ENCODE results near the gene PHF19. TPM values are rescaled to one million over a fixed set of nuclear protein-coding genes. Genes with fewer than 3 reads are reported as not detected.

PHF19 gene
- total and polyA plus RNA-seq, 9 donors, result 16.8 to 56.0 (median 40.2) TPM

DNA sequence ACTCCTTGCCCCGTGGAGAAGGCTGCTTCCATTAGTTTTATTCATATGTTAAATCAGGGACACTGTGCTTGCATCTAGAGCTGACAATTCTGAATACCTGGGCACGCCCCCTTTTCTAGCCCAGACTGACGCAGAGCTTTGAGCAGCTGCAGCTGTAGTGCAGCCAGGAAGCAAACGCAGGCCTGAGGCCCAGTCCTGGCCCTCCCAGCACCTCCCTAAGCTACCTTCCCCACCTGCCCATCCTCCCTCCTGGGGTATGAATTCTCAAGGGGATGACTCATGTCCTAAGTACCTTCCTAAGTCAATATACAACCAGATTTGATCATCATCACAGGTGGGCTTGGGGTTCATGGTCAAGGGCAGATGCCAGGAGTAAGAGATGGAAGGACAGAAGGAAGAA lies 3.5 kb downstream of the PHF19 start:
- Histone ChIP-seq H3K27me3 (no peaks in the 10 kb centered on the region), H3K9me3 (no peaks in the 10 kb centered on the region), H3K36me3 (no peaks in the 10 kb centered on the region), H3K4me3 (no peak overlapping the region), H3K27ac (no peak overlapping the region), H3K4me1 (ENCODE audit: insufficient read depth) (peaks cover 4% of the 10 kb centered on the region)
- 74 to 80% (median 75%) methylated on average over 4 of the region's 4 CpGs for WGBS, 3 donors
- intact Hi-C loops (cut with DNase I), result loop anchor here in 2 of 4 donors (10.0 kb wide), 2 partner anchors 61 to 191 kb away; no protein-coding TSS in a partner anchor
- no peak for DNase-seq
- TF ChIP-seq, protein P1, sequence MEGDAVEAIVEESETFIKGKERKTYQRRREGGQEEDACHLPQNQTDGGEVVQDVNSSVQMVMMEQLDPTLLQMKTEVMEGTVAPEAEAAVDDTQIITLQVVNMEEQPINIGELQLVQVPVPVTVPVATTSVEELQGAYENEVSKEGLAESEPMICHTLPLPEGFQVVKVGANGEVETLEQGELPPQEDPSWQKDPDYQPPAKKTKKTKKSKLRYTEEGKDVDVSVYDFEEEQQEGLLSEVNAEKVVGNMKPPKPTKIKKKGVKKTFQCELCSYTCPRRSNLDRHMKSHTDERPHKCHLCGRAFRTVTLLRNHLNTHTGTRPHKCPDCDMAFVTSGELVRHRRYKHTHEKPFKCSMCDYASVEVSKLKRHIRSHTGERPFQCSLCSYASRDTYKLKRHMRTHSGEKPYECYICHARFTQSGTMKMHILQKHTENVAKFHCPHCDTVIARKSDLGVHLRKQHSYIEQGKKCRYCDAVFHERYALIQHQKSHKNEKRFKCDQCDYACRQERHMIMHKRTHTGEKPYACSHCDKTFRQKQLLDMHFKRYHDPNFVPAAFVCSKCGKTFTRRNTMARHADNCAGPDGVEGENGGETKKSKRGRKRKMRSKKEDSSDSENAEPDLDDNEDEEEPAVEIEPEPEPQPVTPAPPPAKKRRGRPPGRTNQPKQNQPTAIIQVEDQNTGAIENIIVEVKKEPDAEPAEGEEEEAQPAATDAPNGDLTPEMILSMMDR (IDR thresholded peaks at IDR 0.05), result no peak
- TF ChIP-seq POLR2A (IDR thresholded peaks at IDR 0.05) (no peak), EP300 (IDR thresholded peaks at IDR 0.05) (no peak)

DNA sequence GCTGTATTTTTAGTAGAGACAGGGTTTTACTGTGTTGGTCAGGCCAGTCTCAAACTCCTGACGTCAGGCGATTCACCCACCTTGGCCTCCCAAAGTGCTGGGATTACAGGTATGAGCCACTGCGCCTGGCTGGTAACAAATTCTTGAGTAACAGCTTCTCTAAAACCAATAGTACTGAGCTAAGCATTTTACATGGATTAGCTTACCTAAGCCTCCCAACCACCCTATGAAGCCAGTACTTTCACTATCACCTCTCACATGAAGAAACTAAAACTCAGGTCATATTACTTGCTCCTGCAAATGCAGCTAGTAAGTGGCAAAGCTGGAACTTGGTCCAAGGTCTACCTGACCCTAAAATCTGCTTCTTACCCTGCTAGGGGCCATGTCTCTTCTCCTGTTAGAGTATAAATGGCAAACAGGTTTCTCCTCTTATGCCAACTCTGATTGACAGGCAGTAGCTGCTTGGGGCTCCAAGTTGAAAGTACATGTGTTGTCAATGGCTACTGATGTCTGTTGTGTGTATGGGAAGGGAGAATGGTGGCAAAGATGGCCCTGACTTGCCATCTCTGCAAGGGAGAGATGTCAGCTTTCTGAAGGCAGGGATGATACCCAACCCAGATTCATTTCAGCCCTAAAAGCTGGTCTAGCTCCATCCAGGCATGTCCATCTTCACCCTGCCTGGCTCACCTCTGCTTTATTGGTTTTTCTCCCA lies 4.0 kb downstream of the PHF19 start:
- Histone ChIP-seq H3K36me3 (no peaks in the 10 kb centered on the region), H3K4me1 (ENCODE audit: insufficient read depth) (peaks cover 6% of the 10 kb centered on the region), H3K9me3 (no peaks in the 10 kb centered on the region), H3K4me3 (no peak overlapping the region), H3K27me3 (no peaks in the 10 kb centered on the region), H3K27ac (no peak overlapping the region)
- 94 to 98% (median 94%) methylated on average over 3 of the region's 3 CpGs for WGBS, 3 donors
- intact Hi-C loops (cut with DNase I), result loop anchor here in 2 of 4 donors (10.0 kb wide), 2 partner anchors 62 to 192 kb away; no protein-coding TSS in a partner anchor
- DNase-seq, result no peak
- TF ChIP-seq POLR2A (IDR thresholded peaks at IDR 0.05) (no peak), EP300 (IDR thresholded peaks at IDR 0.05) (no peak)
- TF ChIP-seq, protein P1 (IDR thresholded peaks at IDR 0.05), result no peak

DNA sequence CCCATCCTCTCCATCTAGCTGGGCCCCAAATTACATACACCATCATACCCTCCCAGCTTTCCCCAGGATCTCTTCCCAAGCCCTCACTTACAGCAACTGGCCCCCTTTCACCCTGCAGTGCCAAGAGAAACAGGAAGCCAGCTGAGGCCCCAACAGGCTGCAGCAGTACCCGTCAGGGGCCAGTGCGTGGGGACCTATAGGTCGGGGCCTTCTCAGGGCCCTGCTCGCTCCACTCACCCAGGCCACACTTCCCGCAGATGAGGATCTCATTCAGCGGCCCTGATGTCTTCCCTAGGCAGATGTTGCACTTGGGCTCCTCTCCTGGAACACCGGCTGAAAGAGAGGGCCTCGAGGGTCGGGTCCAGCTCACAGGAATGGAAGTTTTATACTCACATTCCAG lies 6.8 kb downstream of the PHF19 start:
- Histone ChIP-seq H3K9me3 (no peaks in the 10 kb centered on the region), H3K27me3 (no peaks in the 10 kb centered on the region), H3K4me1 (ENCODE audit: insufficient read depth) (peaks cover 6% of the 10 kb centered on the region), H3K27ac (no peak overlapping the region), H3K4me3 (no peak overlapping the region), H3K36me3 (no peaks in the 10 kb centered on the region)
- WGBS, 3 donors, result 78 to 90% (median 90%) methylated on average over 9 of the region's 9 CpGs
- intact Hi-C loops (cut with DNase I), result loop anchor here in 2 of 4 donors (10.0 kb wide), 2 partner anchors 65 to 195 kb away; no protein-coding TSS in a partner anchor
- TF ChIP-seq, protein P1 (IDR thresholded peaks at IDR 0.05), result no peak
- no peak for TF ChIP-seq POLR2A (IDR thresholded peaks at IDR 0.05)
- no peak for TF ChIP-seq EP300 (IDR thresholded peaks at IDR 0.05)
- DNase-seq, result peak in 1 of 5 donors; percentile 38

DNA sequence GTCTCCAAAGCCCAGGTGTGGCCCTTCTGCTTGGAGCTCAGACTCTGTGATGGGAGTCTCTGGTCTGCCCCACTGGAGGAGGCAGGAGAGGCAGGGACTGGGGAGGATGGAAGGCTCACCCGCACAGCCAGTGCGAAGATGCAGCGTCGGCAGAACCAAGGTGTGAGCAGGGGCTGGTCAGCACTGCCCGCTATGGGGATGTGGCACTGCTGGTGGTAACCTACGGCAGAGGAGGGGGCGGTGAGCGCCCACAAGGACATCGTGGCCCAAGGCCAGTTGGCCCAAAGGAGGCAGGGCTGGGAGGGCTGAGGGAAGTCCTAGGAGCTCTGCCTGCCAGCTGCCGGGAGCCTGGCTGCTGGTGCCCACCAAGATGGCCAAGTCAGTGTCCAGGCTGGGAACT lies 7.3 kb downstream of the PHF19 start:
- intact Hi-C loops (cut with DNase I), result loop anchor here in 3 of 4 donors (2.0 to 10.0 kb wide), 4 partner anchors 65 to 208 kb away; no protein-coding TSS in a partner anchor
- WGBS, 3 donors, result 85 to 88% (median 87%) methylated on average over 10 of the region's 10 CpGs

More for the DNA sequence above, 7.3 kb downstream of the PHF19 start:
- H3K4me1 ChIP-seq (ENCODE audit: insufficient read depth), result peaks cover 6% of the 10 kb centered on the region
- no peak overlapping the region for H3K4me3 ChIP-seq
- no peak for TF ChIP-seq POLR2A (IDR thresholded peaks at IDR 0.05)
- TF ChIP-seq, protein P1 (IDR thresholded peaks at IDR 0.05), result no peak
- TF ChIP-seq EP300 (IDR thresholded peaks at IDR 0.05), result no peak
- DNase-seq, result peak in 4 of 5 donors; percentile 39 to 64 (median 64)
- H3K36me3 ChIP-seq, result no peaks in the 10 kb centered on the region
- H3K9me3 ChIP-seq, result no peaks in the 10 kb centered on the region
- H3K27me3 ChIP-seq, result no peaks in the 10 kb centered on the region
- peak overlapping the region; percentile 54 to 82 for H3K27ac ChIP-seq

Measured in ovary (tissue), 9 donors.